Measurements from ENCODE around the gene MEP1A. TPM values are rescaled to one million over a fixed set of nuclear protein-coding genes. Genes with fewer than 3 reads are reported as not detected.

Gene MEP1A
- total RNA-seq, 1 experiment from 2014 or later: 8.1 TPM

DNA sequence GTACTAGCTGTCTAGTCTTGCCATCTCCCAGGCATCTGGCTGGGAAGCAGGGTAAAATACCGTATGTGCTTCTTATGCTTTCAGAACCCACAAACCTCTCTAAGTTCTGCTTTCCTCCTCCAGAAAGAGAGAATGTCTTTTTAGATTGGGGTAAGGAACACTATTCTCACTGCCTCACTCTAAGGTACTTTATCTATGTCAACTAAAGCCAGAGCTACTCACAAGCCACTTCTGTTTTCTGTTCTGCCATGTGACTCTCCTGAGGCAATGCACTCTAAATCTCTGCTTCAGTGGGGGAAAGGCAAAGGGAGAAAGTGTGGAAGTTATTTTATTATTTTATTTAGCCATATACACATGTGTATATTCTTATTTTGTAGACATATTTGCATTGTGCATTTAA is 15.6 kb downstream of the MEP1A start:
- no peak overlapping the region for H3K4me3 Mint-ChIP-seq (ENCODE audit: unreplicated experiment)
- intact Hi-C loops (cut with micrococcal nuclease; ENCODE audit: unreplicated experiment): no loop called here
- no peaks in the 10 kb centered on the region for H3K27me3 ChIP-seq (replicated peaks; ENCODE audit: control insufficient read depth, insufficient read depth, low read length)
- no TSS peak for BruUV-seq (replicated peaks)
- ChIA-PET POLR2A (no interaction called here), CTCF (interaction anchor here (0.6 kb wide), 1 partner anchor 75 kb away, joined by 3 read pairs; no protein-coding TSS in a partner anchor)
- H3K4me1 Mint-ChIP-seq (ENCODE audit: low read depth, unreplicated experiment): no peaks in the 10 kb centered on the region
- H3K36me3 Mint-ChIP-seq (ENCODE audit: insufficient read depth, unreplicated experiment): peaks cover 7% of the 10 kb centered on the region
- H3K27me3 Mint-ChIP-seq (ENCODE audit: insufficient read depth, unreplicated experiment): no peaks in the 10 kb centered on the region
- H3K9me3 Mint-ChIP-seq (ENCODE audit: unreplicated experiment): peaks cover 16% of the 10 kb centered on the region
- DNase-seq: no peak
- no peak overlapping the region for H3K4me3 ChIP-seq (ENCODE audit: low read depth, low read length)
- no peaks in the 10 kb centered on the region for H3K36me3 ChIP-seq (ENCODE audit: control insufficient read depth, insufficient read depth, low read length)
- TF ChIP-seq CTCF (IDR thresholded peaks at IDR 0.05; ENCODE audit: insufficient read depth in 1 of 2, low read depth in 1 of 2, low read length in 1 of 2, severe bottlenecking in 1 of 2, unreplicated experiment in 1 of 2): no peak
- H3K4me1 ChIP-seq: no peaks in the 10 kb centered on the region
- no peak overlapping the region for H3K27ac Mint-ChIP-seq (ENCODE audit: unreplicated experiment)
- H3K9me3 ChIP-seq: no peaks in the 10 kb centered on the region

DNA sequence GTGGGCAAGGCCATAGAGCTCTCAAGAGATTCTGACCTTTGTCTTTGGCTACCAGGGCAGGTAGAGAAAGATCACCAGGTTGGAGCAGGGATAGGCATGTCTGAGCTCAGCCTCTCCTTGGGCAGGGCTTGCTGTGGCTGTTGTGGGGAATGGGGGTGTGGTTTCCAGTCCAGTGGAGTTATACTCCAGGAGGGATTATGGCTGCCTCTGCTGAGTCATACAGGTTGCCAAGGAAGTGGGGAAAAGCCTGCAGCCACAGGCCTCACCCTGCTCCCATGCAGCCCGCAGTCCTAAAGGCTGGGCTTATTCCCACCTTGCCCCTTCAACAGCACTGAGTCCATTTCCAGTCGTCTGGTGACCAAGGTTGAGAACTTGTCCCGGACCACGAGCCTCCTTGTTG is 21.9 kb downstream of the MEP1A start:
- no peak for DNase-seq
- no peaks in the 10 kb centered on the region; the same call in 1 of the 2 replicates for H3K36me3 ChIP-seq (ENCODE audit: control insufficient read depth, insufficient read depth, low read length)
- H3K4me1 ChIP-seq: peaks cover 12% of the 10 kb centered on the region
- Mint-ChIP-seq H3K36me3 (ENCODE audit: insufficient read depth, unreplicated experiment) (peaks cover 13% of the 10 kb centered on the region), H3K27me3 (ENCODE audit: insufficient read depth, unreplicated experiment) (no peaks in the 10 kb centered on the region), H3K4me1 (ENCODE audit: low read depth, unreplicated experiment) (peaks cover 7% of the 10 kb centered on the region), H3K9me3 (ENCODE audit: unreplicated experiment) (peaks cover 25% of the 10 kb centered on the region), H3K27ac (ENCODE audit: unreplicated experiment) (no peak overlapping the region), H3K4me3 (ENCODE audit: unreplicated experiment) (no peak overlapping the region)
- no peaks in the 10 kb centered on the region for H3K27me3 ChIP-seq (replicated peaks; ENCODE audit: control insufficient read depth, insufficient read depth, low read length)
- POLR2A ChIA-PET: no interaction called here
- no peak overlapping the region for H3K4me3 ChIP-seq (ENCODE audit: low read depth, low read length)
- no peak for TF ChIP-seq CTCF (IDR thresholded peaks at IDR 0.05; ENCODE audit: insufficient read depth in 1 of 2, low read depth in 1 of 2, low read length in 1 of 2, severe bottlenecking in 1 of 2, unreplicated experiment in 1 of 2)
- intact Hi-C loops (cut with micrococcal nuclease; ENCODE audit: unreplicated experiment): no loop called here
- CTCF ChIA-PET: no interaction called here
- no peaks in the 10 kb centered on the region for H3K9me3 ChIP-seq
- no TSS peak for BruUV-seq (replicated peaks)

- Mint-ChIP-seq H3K36me3 (ENCODE audit: insufficient read depth, unreplicated experiment) (peaks cover 10% of the 10 kb centered on the region), H3K4me1 (ENCODE audit: low read depth, unreplicated experiment) (peaks cover 7% of the 10 kb centered on the region), H3K4me3 (ENCODE audit: unreplicated experiment) (no peak overlapping the region), H3K27me3 (ENCODE audit: insufficient read depth, unreplicated experiment) (no peaks in the 10 kb centered on the region), H3K9me3 (ENCODE audit: unreplicated experiment) (peaks cover 25% of the 10 kb centered on the region), H3K27ac (ENCODE audit: unreplicated experiment) (no peak overlapping the region)
- CTCF ChIA-PET: no interaction called here
- no peak for TF ChIP-seq CTCF (IDR thresholded peaks at IDR 0.05; ENCODE audit: insufficient read depth in 1 of 2, low read depth in 1 of 2, low read length in 1 of 2, severe bottlenecking in 1 of 2, unreplicated experiment in 1 of 2)
- H3K4me3 ChIP-seq (ENCODE audit: low read depth, low read length): no peak overlapping the region
- POLR2A ChIA-PET: no interaction called here
- no TSS peak for BruUV-seq (replicated peaks)
- H3K4me1 ChIP-seq: peaks cover 14% of the 10 kb centered on the region
- H3K36me3 ChIP-seq (ENCODE audit: control insufficient read depth, insufficient read depth, low read length): no peaks in the 10 kb centered on the region; the same call in 1 of the 2 replicates
- H3K27me3 ChIP-seq (replicated peaks; ENCODE audit: control insufficient read depth, insufficient read depth, low read length): no peaks in the 10 kb centered on the region
- no peak for DNase-seq
- intact Hi-C loops (cut with micrococcal nuclease; ENCODE audit: unreplicated experiment): no loop called here
- no peaks in the 10 kb centered on the region for H3K9me3 ChIP-seq
Observed at GRCh38 chr6:46816626-46817025, 23.4 kb downstream of the MEP1A start.

Measured in Caco-2 (cell line).